DND-41 (cell line): ENCODE measurements around the gene ANKRD45.

ENCODE experiments used
- CTCF ChIP-seq: IDR thresholded peaks from 2 replicates; pipeline ENCODE4 v1.5.1; 2012; ENCODE audit warnings: borderline replicate concordance, low read length, moderate library complexity, mild to moderate bottlenecking; ENCODE audit not compliant: poor library complexity, severe bottlenecking; ENCODE audit errors: extremely low read depth
- EZH2 ChIP-seq: IDR thresholded peaks from 3 replicates; pipeline ENCODE4 v1.6.1; 2012; ENCODE audit warnings: borderline replicate concordance, low read depth, mild to moderate bottlenecking, moderate library complexity, low read length, inconsistent platforms; ENCODE audit not compliant: severe bottlenecking

GRCh38 chr1:173568483-173568882, 101.2 kb downstream of the ANKRD45 start:
- no peak for TF ChIP-seq CTCF
- TF ChIP-seq EZH2 = no peak
